SK-N-SH (cell line): Measurements from ENCODE around the gene CDIP1. TPM values are rescaled to one million over a fixed set of nuclear protein-coding genes. Genes with fewer than 3 reads are reported as not detected.

Source experiments
- CTCF ChIA-PET: fragments of 300-600, 350-600 bp; formaldehyde crosslinking; extraction: SDS; loops from one replicate; lab custom pipeline; 2021; lab: Yijun Ruan, JAX
- POLR2A ChIA-PET: fragments of 350-600 bp; sonication (Branson Sonifier 250); formaldehyde crosslinking; extraction: SDS; loops from one replicate; lab custom pipeline; 2020; ENCODE audit warnings: antibody characterized with exemption, inconsistent platforms; lab: Yijun Ruan, JAX
- DNase-seq: peaks from one replicate; pipeline ENCODE4 v3.0.0; 2012
- H2AFZ ChIP-seq: fragments of 200-600 bp; sonication (generic); 2 replicates; pipeline ENCODE4 v1.8.1; 2016; ENCODE audit warnings: antibody characterized with exemption, mild to moderate bottlenecking, low read depth
- H3F3A ChIP-seq: fragments of 200-600 bp; sonication (generic); replicated peaks from 2 replicates; pipeline ENCODE3; 2016; ENCODE audit warnings: antibody characterized with exemption, mild to moderate bottlenecking; ENCODE audit not compliant: insufficient read depth
- H3K27ac ChIP-seq, 2 experiments: fragments of 200-500 bp in 1 of 2; fragments of 200-600 bp in 1 of 2; sonication (Bioruptor generic) in 1 of 2; sonication (generic), shearing (Covaris generic) in 1 of 2; 2 replicates each; pipeline versions ENCODE4 v1.5.1 to v1.6.1; 2014 to 2016; ENCODE audit warnings: low read depth in 2 of 2, inconsistent platforms in 1 of 2, low read length in 1 of 2, mild to moderate bottlenecking in 1 of 2, mixed read lengths in 1 of 2
- H3K27me3 ChIP-seq: fragments of 200-600 bp; sonication (generic), shearing (Covaris generic); 2 replicates; pipeline ENCODE4 v1.6.1; 2016; ENCODE audit warnings: mixed run types; ENCODE audit not compliant: insufficient read depth
- H3K36me3 ChIP-seq, 2 experiments: fragments of 200-500 bp in 1 of 2; fragments of 200-600 bp in 1 of 2; sonication (Bioruptor generic) in 1 of 2; sonication (generic) in 1 of 2; replicated peaks in 1 of 2; 2 replicates each; pipeline versions ENCODE3 to v1.5.1; 2014 to 2016; ENCODE audit warnings: low read length in 1 of 2, mild to moderate bottlenecking in 1 of 2; ENCODE audit not compliant: insufficient read depth in 2 of 2, control insufficient read depth in 1 of 2
- H3K4me1 ChIP-seq, 2 experiments: fragments of 200-500 bp in 1 of 2; fragments of 200-600 bp in 1 of 2; sonication (Bioruptor generic) in 1 of 2; sonication (generic), shearing (Covaris generic) in 1 of 2; 2 replicates each; pipeline versions ENCODE4 v1.5.1 to v1.6.1; 2014 to 2016; ENCODE audit warnings: low read depth in 1 of 2, low read length in 1 of 2, mixed run types in 1 of 2; ENCODE audit not compliant: insufficient read depth in 2 of 2, control insufficient read depth in 1 of 2
- H3K4me2 ChIP-seq: fragments of 200-600 bp; sonication (generic), shearing (Covaris generic); 2 replicates; pipeline ENCODE4 v1.6.1; 2017; ENCODE audit warnings: mixed run types
- H3K4me3 ChIP-seq, 2 experiments: fragments of 200-500 bp in 1 of 2; fragments of 200-600 bp in 1 of 2; sonication (Bioruptor generic) in 1 of 2; sonication (generic), shearing (Covaris generic) in 1 of 2; 2 replicates each; pipeline versions ENCODE4 v1.5.1 to v1.8.1; 2014 to 2016; ENCODE audit warnings: low read depth in 2 of 2, inconsistent platforms in 1 of 2, low read length in 1 of 2, mild to moderate bottlenecking in 1 of 2, mixed read lengths in 1 of 2, moderate library complexity in 1 of 2
- H3K79me2 ChIP-seq: fragments of 200-600 bp; sonication (generic); 2 replicates; pipeline ENCODE4 v1.8.1; 2017; ENCODE audit warnings: mild to moderate bottlenecking; ENCODE audit not compliant: insufficient read depth
- H3K9ac ChIP-seq: fragments of 200-600 bp; sonication (generic); 2 replicates; pipeline ENCODE4 v1.6.1; 2017; ENCODE audit warnings: mixed run types
- H3K9me2 ChIP-seq: fragments of 200-600 bp; sonication (generic); 2 replicates; pipeline ENCODE4 v1.6.1; 2017; ENCODE audit warnings: mixed run types
- H3K9me3 ChIP-seq: fragments of 200-600 bp; sonication (generic); 2 replicates; pipeline ENCODE4 v1.6.1; 2017; ENCODE audit warnings: mixed run types, mild to moderate bottlenecking, moderate library complexity
- H4K20me1 ChIP-seq: fragments of 200-600 bp; sonication (generic); 2 replicates; pipeline ENCODE4 v1.6.1; 2017; ENCODE audit warnings: mild to moderate bottlenecking, mixed run types; ENCODE audit not compliant: insufficient read depth
- FOSL2 ChIP-seq: IDR thresholded peaks from 2 replicates; pipeline ENCODE4 v1.4.0; 2012; ENCODE audit warnings: low read depth, mild to moderate bottlenecking, moderate library complexity, borderline replicate concordance
- JUND ChIP-seq: IDR thresholded peaks from 2 replicates; pipeline ENCODE4 v1.4.0; 2012
- MAX ChIP-seq: IDR thresholded peaks from 2 replicates; pipeline ENCODE4 v1.4.0; 2012; ENCODE audit warnings: low read depth
- PBX3 ChIP-seq: IDR thresholded peaks from 2 replicates; pipeline ENCODE4; 2012
- POLR2AphosphoS5 ChIP-seq: IDR thresholded peaks from 2 replicates; pipeline ENCODE4 v1.6.1; 2012; ENCODE audit warnings: low read depth, low read length
- REST ChIP-seq: IDR thresholded peaks from 2 replicates; pipeline ENCODE4 v1.6.1; 2012; ENCODE audit warnings: mild to moderate bottlenecking, low read depth, low read length, moderate library complexity
- TAF1 ChIP-seq: IDR thresholded peaks from 2 replicates; pipeline ENCODE4 v1.6.1; 2012; ENCODE audit warnings: low read depth, mild to moderate bottlenecking, low read length, moderate library complexity, borderline replicate concordance
- TCF12 ChIP-seq: IDR thresholded peaks from 2 replicates; pipeline ENCODE4 v1.4.0; 2012
- USF2 ChIP-seq: fragments of 150-350 bp; IDR thresholded peaks from 2 replicates; pipeline ENCODE4 v1.6.1; 2017; ENCODE audit warnings: antibody characterized with exemption, low read length, low read depth, borderline replicate concordance
- YY1 ChIP-seq: IDR thresholded peaks from 2 replicates; pipeline ENCODE4 v1.4.0; 2012; ENCODE audit warnings: low read depth, mild to moderate bottlenecking
- WGBS: methylation state at CpG from one replicate; pipeline ENCODE4 v1.1.6; 2017; ENCODE audit warnings: low lambda C conversion rate; 5-methylcytosine and 5-hydroxymethylcytosine counted together
- polyA plus RNA-seq, 3 experiments: library from polyadenylated mRNA; depleted of rRNA; stranded (reverse); fragments of >200 nt; gene quantifications; 2 replicates each; pipeline ENCODE4 v1.2.3, GENCODE V29; 2012

CDIP1 gene
- polyA plus RNA-seq, 1 of the 3 experiments (the other 2 are of a cell fraction): 30.2 TPM

GRCh38 chr16:4489030-4489429 lies 49.5 kb downstream of the CDIP1 start:
- Histone ChIP-seq H3K9me2 (no peaks in the 10 kb centered on the region), H4K20me1 (no peaks in the 10 kb centered on the region), H3K4me2 (peak overlapping the region; percentile 32; the same call in 1 of the 2 replicates), H3K27me3 (no peaks in the 10 kb centered on the region), H3F3A (peaks cover 34% of the 10 kb centered on the region), H2AFZ (peak overlapping the region; percentile 43; the same call in 1 of the 2 replicates), H3K4me1 (peaks cover 0 to 24% of the 10 kb centered on the region in 2 experiments; a peak in 2 of 4 replicates), H3K79me2 (peaks cover 71% of the 10 kb centered on the region), H3K36me3 (peaks cover 4 to 7% of the 10 kb centered on the region in 2 experiments), H3K4me3 (no peak overlapping the region), H3K9ac (peak overlapping the region; percentile 45; the same call in 1 of the 2 replicates), H3K9me3 (no peaks in the 10 kb centered on the region), H3K27ac (peak overlapping the region; percentile 5 to 79; a peak in 2 of 4 replicates)
- ChIA-PET CTCF (interaction anchor here (1.9 kb wide), 1 partner anchor 17 kb away, joined by 12 read pairs; no protein-coding TSS in a partner anchor), POLR2A (no interaction called here)
- DNase-seq: no peak
- 50% methylated on average over 5 of the region's 5 CpGs for WGBS
- no peak for TF ChIP-seq REST
- TF ChIP-seq TAF1: no peak
- 0 out of 2 replicates have a peak, but pooled peaks have one; percentile 26 for TF ChIP-seq MAX
- TF ChIP-seq TCF12: peak; percentile 36
- TF ChIP-seq USF2: no peak
- TF ChIP-seq FOSL2: peak; percentile 39; the same call in 1 of the 2 replicates
- peak; percentile 49; the same call in 1 of the 2 replicates for TF ChIP-seq POLR2AphosphoS5
- peak; percentile 57 for TF ChIP-seq JUND
- peak; percentile 51; the same call in 1 of the 2 replicates for TF ChIP-seq PBX3
- TF ChIP-seq YY1: peak; percentile 63; the same call in 1 of the 2 replicates
- TF ChIP-seq, all 33 proteins: peak for 7
